Ishikawa (cell line): ENCODE results near the gene SCD5.

Experiments used
- CREB1 ChIP-seq: IDR thresholded peaks from 2 replicates; pipeline ENCODE4 v1.6.1; 2012; ENCODE audit warnings: low read depth
- EP300 ChIP-seq: IDR thresholded peaks from 2 replicates; pipeline ENCODE4 v1.6.1; 2012; ENCODE audit warnings: borderline replicate concordance
- RAD21 ChIP-seq: IDR thresholded peaks from 2 replicates; pipeline ENCODE4 v1.6.1; 2012; ENCODE audit warnings: low read depth
- REST ChIP-seq: IDR thresholded peaks from 2 replicates; pipeline ENCODE4 v1.6.1; 2012; ENCODE audit warnings: low read depth, mild to moderate bottlenecking
- TAF1 ChIP-seq: IDR thresholded peaks from 2 replicates; pipeline ENCODE4 v1.6.1; 2012; ENCODE audit warnings: low read depth, mild to moderate bottlenecking
- YY1 ChIP-seq: IDR thresholded peaks from 2 replicates; pipeline ENCODE4 v1.6.1; 2012; ENCODE audit warnings: low read depth

DNA sequence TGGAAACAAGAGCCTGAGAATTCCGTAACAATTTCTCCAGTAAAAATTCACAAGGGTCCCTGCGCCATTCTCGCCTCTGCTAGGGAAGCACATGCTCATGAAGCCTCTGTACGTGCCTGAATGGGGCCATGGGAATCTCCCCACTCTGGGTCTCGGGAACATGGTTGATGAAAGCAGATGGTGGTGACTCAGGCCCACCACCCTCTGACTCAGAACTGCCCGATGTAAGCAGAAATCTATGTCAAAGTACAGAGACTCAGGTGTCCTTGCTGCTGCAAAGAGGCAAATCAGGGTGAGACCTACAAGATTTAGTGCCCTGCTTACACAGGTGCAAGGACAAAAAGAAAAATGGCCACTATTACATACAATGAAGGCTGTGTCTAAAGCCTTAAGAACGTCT lies 65.0 kb downstream of the SCD5 start:
- TF ChIP-seq EP300 (no peak), YY1 (no peak), REST (no peak), RAD21 (no peak), TAF1 (no peak), CREB1 (no peak)
